Skin epidermis (tissue), 12 donors: ENCODE results near the gene FIGNL2.

Experiments
- H3K27ac ChIP-seq, 21 experiments: fragments of 200-600 bp; sonication (generic) in 11 of 21; one replicate each; pipeline ENCODE4 v1.5.0; 2020; ENCODE audit warnings: mild to moderate bottlenecking in 3 of 21, inconsistent platforms in 2 of 21, moderate library complexity in 2 of 21
- H3K4me3 ChIP-seq, 7 experiments: fragments of 200-600 bp; sonication (generic) in 2 of 7; one replicate each; pipeline ENCODE4 v1.5.0; 2020; ENCODE audit warnings: inconsistent platforms in 2 of 7, mild to moderate bottlenecking in 2 of 7, moderate library complexity in 1 of 7

The FIGNL2 gene, protein sequence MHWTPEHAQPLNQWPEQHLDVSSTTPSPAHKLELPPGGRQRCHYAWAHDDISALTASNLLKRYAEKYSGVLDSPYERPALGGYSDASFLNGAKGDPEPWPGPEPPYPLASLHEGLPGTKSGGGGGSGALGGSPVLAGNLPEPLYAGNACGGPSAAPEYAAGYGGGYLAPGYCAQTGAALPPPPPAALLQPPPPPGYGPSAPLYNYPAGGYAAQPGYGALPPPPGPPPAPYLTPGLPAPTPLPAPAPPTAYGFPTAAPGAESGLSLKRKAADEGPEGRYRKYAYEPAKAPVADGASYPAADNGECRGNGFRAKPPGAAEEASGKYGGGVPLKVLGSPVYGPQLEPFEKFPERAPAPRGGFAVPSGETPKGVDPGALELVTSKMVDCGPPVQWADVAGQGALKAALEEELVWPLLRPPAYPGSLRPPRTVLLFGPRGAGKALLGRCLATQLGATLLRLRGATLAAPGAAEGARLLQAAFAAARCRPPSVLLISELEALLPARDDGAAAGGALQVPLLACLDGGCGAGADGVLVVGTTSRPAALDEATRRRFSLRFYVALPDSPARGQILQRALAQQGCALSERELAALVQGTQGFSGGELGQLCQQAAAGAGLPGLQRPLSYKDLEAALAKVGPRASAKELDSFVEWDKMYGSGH

DNA sequence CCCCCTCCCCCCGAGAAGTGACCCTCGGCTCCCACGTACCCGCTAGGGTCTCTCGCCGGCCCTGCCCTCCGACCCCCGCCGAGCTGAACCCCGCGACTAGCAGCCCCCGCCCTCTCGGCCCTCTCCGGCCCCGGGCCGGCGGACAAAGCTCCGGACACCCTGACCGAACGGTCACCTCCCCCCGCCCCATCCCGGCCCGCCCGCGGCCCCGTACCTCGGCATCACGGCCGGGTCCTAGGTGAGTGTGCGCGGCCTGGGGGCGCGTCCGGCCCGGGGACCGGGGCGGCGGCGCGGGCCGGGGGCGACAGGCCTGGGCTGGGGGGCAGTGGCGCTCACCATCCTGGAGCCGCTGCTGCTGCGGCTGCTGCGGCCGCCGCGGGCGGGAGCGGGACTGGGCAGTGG is at the start of gene FIGNL2:
FIGNL2 (minus strand) TSS at position 393 of the 402 bp plus-strand sequence. CDS start 26,305 bp downstream, outside the sequence.
- Histone ChIP-seq H3K27ac (peak within 1 kb of the TSS in 12 of 21 experiments; percentile 11 to 78 (median 44)), H3K4me3 (peak within 1 kb of the TSS; percentile 29 to 45 (median 33))

DNA sequence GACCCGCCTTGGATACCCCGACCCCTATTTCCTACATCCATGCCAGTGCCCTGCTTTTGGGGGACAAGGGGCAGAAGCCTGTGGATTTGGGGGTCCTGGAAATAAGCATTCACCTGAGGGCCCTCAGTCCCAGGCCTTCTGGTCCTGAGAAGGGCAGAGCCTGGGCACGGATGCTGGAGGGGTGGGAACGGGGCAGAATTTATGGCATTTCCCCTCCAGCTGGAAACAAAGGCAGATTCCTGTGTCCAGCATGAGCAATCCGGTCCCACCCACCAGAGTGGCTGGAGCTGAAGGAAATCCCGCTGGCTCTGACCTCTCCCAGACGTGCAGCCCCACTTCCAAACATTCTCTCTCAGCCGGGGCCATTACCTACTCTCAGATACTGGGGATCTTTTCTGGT is 48.7 kb upstream of the FIGNL2 start:
- no peak overlapping the region for H3K4me3 ChIP-seq
- H3K27ac ChIP-seq = peak overlapping the region in 10 of 21 experiments; percentile 16 to 81 (median 43)

DNA sequence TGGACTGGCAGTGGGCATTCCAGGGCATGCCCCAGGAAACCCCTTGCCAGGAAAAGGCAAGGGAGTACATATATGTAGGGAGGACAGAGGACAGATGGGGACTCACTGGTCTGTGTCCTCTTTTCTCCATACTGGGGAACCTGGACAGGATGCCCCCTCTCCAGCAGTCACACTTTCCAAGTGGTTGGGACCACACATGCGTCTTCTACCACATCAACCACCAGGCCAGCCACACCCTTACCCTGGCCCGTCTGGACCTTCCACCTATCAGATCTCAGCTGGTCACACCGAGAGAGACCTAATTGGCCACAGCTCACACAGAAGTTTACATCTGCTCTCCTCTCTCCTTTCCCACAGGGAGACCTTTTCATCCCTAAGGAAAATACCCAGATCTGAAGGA is 47.7 kb upstream of the FIGNL2 start:
- Histone ChIP-seq H3K27ac (peak overlapping the region in 3 of 21 experiments; percentile 25 to 78 (median 63)), H3K4me3 (no peak overlapping the region)

DNA sequence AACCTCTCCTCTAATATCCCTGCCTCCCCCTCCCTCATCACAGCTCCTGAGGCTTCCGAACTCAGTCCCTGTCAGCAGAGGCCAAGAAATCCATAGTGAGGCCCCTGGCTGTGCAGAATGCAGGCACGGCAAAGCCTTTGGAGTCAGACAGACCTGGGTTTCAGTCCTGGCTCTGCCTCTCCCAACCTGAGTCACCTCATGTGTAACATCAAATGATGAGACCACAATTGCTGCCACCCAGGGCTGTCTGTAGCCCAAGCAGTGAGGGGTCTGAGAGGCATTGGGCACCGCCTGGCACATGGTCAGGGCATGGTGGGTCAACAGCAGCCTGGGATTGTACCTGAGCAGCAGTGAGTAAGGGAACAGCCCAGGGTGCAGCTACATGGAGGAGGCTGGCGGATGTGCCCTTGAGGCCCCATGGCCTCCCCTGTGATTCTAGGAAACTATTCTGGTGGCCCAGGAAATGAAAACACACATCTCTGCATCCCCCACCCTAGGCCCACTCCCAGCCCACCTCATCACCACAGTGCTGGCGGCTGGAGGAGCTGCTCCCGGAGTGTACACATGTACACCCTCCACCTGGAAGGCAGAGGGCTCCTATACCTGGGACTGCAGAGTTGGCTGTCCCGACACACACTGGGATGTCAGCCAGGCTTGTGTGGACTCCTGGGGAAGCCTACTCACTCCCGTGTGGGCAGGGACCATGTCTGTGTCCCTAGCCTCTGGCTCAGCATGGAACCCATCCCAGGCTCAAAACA is 47.0 kb upstream of the FIGNL2 start:
- Histone ChIP-seq H3K4me3 (no peak overlapping the region), H3K27ac (peak overlapping the region in 2 of 21 experiments; percentile 40 to 43)

DNA sequence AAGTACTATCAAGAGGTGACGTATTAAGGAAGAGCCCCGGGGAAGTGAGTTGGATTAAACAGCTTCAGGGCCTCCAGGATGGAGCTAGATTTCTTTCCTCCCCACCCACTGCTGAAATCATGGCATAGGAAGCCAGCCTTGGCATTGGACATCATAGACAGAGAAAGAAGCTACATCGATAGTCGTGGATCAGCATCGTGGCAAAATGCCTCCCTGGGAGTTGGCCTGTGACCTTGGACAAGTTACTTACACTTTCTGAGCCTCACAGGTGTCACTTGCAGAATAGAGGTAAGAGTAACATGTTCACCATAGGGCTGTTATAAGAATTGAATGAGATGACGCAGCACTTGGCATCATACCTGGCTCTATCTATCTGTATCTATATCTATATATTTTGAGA is 45.3 kb upstream of the FIGNL2 start:
- H3K27ac ChIP-seq = no peak overlapping the region

DNA sequence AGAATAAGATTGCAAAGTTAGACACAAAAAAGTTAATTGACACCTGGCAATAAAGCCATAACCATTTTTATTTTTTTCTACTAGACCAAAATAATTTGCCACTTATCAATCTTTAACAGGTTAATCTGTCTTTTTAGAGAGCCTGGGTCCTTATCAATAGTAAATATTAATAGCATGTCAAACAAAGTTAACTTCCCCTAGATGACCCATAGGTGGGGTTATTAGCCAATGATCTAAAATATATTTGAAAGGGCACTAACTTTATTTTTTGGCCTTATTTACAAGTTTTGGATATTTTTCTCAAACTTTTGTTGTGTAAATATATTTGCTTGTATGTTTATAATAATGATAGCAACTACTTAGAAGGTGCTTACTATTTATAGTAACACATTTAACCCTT is 43.3 kb upstream of the FIGNL2 start:
- Histone ChIP-seq H3K4me3 (no peak overlapping the region), H3K27ac (no peak overlapping the region)

More for the DNA sequence above, 45.3 kb upstream of the FIGNL2 start:
- no peak overlapping the region for H3K4me3 ChIP-seq

DNA sequence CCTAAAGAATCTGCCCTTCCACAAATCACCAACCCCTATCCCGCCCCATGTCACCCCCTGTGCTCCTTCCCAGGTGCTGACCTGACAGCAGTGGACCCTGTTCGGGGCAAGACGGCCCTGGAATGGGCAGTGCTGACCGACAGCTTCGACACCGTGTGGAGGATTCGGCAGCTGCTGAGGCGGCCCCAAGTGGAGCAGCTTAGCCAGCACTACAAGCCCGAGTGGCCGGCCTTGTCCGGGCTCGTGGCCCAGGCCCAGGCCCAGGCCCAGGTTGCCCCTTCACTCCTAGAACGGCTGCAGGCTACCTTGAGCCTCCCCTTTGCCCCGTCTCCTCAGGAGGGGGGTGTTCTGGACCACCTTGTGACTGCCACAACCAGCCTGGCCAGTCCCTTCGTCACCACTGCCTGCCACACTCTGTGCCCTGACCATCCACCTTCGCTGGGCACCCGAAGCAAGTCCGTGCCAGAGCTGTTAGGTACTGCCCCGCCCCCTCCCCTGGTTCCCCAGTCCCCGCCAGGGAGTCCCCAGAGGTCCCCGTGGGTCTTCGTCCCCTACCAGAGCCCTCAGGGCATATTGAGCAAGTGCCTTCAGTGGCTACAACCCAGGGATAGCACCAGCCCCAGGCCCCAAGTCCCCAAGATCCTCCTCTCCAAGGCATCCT is 42.1 kb upstream of the FIGNL2 start:
- Histone ChIP-seq H3K4me3 (no peak overlapping the region), H3K27ac (no peak overlapping the region)

DNA sequence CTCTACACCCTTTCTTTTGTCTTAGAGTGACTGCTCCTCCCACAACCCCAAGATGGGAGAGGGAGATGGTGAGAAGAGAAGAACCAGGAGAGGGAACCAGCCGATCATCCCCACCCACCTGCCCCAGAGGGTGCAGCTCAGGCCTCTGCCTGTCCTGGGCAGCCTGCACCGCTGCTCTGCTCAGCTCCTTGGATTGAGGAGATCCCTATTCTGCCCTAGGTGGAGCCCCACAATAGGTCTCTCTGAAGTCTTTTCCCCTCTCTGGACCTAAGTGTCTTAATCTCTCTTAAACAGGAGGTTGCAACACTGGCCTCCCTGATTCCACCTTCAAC is 41.6 kb upstream of the FIGNL2 start:
- no peak overlapping the region for H3K27ac ChIP-seq

DNA sequence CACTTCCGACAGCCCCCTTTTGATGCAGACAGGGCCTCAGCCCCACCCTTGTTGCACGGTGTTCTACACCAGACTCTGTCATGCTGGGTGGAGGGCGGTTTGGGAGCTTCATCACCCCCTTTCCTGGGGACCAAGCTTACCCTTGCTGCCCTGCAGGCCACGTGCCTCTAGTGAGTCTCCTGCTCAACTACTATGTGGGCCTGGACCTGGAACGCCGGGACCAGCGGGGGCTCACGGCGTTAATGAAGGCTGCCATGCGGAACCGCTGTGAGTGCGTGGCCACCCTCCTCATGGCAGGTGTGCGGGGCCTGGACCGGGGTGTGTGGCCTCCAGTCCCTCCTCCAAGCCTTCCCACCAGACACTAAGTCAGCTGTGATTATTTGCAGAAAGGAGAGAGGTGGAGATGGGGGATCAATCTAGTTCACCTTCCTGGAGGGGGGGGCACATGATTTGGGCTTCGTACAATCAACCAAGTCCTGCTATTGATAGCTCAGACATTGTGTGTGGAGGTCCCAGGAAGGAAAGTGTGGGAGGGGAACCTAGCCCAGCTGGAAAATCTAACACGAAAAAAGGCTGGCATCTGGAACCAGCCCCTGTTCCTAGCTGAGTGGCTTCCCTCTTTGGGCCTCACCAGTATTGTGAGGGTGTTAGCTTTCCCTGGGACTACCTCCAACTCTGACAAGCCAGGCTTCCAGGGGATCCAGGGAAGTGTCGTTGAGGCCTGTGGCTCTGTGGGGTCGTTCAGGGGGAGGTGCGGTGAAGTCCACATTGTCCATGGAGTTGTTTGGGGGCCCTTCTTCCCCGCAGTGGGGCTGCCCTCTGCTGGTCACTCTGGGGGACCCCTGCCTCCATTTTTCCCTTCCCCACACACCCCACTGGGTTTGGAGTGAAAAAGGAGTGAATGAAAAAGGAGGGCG is 41.0 kb upstream of the FIGNL2 start:
- H3K27ac ChIP-seq = no peak overlapping the region

More for the DNA sequence above, 41.6 kb upstream of the FIGNL2 start:
- no peak overlapping the region for H3K4me3 ChIP-seq

DNA sequence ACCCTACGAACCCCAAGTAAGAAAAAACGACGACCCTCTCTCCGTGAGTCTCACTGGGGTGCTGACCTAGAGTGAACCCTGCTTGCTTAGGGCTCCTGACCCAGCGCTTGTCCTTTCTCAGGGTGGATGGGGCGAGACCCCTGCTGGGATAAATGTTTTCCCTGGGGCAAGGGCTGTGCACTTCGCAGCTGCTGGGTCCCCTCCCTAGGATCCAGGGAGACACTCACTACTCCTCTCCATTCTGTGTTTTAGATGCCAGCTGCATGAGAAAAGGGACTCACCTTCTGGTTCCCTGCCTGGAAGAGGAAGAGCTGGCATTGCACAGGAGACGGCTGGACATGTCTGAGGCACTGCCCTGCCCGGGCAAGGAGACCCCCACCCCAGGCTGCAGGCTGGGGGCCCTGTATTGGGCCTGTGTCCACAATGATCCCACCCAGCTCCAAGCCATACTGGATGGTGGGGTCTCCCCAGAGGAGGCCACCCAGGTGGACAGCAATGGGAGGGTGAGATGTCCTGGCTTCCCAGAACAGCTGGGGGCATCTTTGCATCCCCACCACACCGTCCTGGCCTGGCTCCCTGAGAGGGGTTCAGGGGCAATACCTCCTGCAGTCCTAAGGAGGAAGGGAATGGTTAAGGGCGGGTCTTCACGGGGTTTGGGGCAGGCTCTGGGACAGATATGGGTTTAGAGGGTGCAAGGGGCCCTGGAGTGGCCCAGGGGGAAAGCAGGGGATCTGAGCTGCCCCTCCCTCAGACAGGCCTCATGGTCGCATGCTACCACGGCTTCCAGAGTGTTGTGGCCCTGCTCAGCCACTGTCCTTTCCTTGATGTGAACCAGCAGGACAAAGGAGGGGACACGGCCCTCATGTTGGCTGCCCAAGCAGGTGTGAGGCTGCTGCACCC is 40.0 kb upstream of the FIGNL2 start:
- Histone ChIP-seq H3K4me3 (no peak overlapping the region), H3K27ac (no peak overlapping the region)

More for the DNA sequence above, 41.0 kb upstream of the FIGNL2 start:
- H3K4me3 ChIP-seq = no peak overlapping the region

DNA sequence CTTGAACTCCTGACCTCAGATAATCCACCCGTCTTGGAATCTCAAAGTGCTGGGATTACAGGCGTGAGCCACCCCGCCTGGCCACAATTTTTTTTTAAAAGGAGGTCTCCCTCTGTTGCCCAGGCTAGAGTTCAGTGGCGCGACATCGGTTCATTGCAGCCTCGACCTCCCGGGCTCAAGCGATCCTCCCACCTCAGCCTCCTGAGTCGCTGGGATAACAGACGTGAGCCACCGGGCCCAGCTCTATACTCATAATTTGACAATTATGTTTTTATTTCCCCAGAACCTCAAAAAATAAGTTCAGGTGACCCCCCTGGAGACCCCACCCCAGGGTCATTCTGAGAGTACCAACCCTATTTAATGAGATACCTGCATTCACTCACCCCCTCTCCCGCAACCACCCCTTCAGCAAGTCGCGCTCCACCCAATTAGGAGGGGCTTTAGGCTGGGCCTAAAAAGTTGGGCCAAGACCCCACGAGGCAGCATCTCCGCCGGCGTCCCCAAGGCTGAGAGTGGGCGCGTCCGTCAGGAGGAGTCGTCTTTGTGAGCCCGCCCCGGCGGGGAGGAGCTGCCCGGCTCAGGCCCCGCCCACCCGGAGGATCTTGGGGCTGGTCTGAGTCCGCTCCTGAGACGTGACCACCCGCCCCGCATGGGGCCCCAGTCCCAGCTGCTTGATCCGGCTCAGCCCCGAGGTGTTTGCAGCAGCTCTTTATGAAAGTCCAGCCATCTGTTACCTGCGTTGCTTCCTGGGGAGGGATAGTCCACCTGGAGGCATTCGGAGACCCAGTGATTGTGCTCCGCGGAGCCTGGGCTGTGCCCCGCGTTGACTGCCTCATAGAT is 39.2 kb upstream of the FIGNL2 start, which contains the start of gene ANKRD33:
ANKRD33 (plus strand) TSS at position 628 of the 840 bp plus-strand sequence; CDS start at position 712, 84 bp downstream.
- Histone ChIP-seq H3K27ac (no peak within 1 kb of the TSS), H3K4me3 (no peak within 1 kb of the TSS)

DNA sequence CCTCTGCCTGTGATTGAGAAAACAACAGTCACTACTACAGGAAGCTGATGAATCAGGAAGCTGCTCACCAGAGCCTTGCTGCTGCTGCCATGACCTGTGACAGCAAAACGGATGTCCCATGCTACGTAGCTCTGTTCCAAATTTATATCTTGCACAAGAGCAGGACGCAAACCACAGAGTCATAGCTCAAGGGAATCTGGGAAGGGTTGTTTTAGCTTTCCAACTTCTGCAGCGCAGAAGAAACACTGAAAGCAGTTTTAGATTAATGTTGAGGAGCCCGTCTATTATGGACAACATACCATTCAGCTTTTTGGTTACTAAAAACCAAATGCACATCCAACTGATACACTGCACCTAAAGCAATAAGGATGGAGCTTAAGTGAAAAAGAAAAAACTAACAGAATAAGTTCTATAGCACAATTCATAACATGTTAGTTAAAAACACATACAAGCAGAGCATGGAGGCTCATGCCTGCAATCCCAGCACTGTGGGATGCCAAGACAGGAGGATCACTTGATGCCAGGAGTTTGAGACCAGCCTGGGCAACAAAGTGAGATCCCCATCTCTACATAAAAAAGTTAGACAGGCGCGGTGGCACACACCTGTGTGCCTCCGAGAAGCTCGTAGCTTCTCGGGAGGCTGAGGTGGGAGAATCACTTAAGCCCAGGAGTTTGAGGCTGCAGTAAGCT is 37.6 kb upstream of the FIGNL2 start:
- Histone ChIP-seq H3K27ac (peak overlapping the region in 15 of 21 experiments; percentile 16 to 74 (median 56)), H3K4me3 (peak overlapping the region in 1 of 7 experiments; percentile 1)

DNA sequence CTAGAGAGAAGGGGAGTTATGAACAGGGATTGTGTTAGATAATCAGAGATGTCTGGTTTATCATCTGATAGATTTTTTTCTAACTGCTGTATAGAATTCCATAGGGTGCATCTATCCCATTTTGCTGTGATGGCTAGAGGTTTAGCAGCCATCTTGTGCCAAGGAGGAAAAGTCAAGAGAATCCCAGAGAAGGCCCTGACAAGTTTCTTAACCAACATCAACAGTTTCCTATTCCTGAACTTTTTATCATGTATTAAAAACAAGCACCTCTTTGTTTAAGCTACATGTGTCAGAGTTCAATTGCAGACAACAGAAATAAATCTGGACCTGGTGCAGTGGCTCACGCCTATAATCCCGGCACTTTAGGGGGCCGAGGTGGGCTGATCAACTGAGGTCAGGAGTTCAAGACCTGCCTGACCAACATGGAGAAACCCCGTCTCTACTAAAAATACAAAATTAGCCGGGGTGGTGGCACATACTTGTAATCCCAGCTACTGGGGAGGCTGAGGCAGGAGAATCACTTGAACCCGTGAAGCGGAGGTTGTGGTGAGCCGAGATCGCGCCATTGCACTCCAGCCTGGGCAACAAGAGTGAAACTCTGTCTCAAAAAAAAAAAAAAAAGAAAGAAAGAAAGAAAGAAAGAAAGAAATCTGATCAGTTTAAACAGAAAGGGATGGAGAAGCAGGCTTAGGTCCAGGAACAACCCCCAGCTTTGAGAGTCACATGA is 36.9 kb upstream of the FIGNL2 start:
- H3K4me3 ChIP-seq = peak overlapping the region in 1 of 7 experiments; percentile 1
- H3K27ac ChIP-seq = peak overlapping the region in 9 of 21 experiments; percentile 21 to 74 (median 56)

DNA sequence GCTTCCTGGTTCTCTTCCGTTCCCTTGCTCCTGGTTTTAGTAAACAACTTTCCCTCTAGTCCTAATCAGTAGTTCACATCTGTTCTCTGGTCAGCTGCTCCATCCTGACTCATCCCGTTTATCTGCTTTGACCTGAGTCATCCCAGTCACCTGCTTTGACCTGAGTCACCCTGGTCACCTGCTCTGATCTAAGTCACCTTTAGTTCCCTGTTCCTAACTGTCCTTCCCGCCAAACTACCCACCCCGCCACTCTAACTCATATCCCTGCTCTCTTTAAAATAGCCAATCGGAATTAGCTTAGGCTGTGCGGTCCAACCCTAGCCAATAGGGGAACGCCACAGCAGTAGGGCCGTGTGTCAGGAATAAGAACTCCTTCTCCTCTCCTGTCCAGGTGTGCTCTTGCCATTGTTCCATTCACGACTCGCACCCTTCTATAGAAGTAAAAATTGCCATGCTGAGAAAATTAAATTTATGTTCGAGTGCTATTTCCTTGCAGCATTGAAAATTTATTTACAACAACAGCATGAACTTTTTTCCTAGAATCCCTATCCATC is 36.2 kb upstream of the FIGNL2 start:
- H3K4me3 ChIP-seq = no peak overlapping the region
- H3K27ac ChIP-seq = peak overlapping the region in 2 of 21 experiments; percentile 32 to 38

DNA sequence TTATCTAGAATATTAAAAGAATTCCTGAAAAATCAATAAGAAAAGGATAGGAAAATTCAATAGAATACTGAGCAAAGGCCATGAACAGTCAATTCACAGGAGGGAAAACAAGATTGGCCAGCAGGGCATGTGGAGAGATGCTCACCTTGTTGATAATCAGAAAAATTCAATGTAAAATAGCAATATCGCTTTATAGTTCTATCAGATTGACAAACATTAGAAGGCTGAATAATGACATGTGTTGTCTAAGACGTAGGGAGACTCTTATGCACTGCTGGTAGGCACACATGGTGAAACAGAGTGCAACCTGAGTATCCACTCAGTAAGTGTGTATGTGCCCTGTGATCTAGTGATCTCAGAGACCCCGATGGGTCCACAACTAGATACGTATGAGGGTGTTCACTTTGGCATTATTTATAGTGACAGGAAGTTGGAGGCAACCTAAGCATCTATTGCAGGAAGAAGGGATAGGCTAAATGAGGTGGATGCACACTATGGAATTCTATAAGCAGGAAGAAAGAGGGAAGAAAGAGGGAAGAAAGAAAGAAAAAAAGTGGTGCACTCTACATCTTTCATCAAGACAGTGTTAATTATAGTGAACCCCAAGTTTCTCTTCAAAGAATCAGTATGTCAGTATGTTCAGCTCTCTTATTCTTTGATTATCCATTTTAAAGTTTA is 35.6 kb upstream of the FIGNL2 start:
- Histone ChIP-seq H3K27ac (peak overlapping the region in 1 of 21 experiments; percentile 38), H3K4me3 (no peak overlapping the region)
